ENCODE measurements around the gene PROP1.
"Not testable (repeated sequence)": the region's sequence is repeated elsewhere in the genome, so short reads cannot be mapped to it uniquely, and the experiment has no call there.

Gene PROP1

GRCh38 chr5:177982072-177982727 is 13.8 kb downstream of the PROP1 start:
- no peak for DNase-seq (ENCODE audit: low spot score)

- no peak for DNase-seq (ENCODE audit: low spot score)
These were observed 14.6 kb downstream of the PROP1 start for GRCh38 chr5:177981296-177982071.

- no peak for DNase-seq (ENCODE audit: low spot score)
These were observed 15.3 kb downstream of the PROP1 start for GRCh38 chr5:177980743-177981151.

GRCh38 chr5:177977600-177977999 is 18.4 kb downstream of the PROP1 start:
- DNase-seq (ENCODE audit: low spot score) = not testable (repeated sequence)

DNA sequence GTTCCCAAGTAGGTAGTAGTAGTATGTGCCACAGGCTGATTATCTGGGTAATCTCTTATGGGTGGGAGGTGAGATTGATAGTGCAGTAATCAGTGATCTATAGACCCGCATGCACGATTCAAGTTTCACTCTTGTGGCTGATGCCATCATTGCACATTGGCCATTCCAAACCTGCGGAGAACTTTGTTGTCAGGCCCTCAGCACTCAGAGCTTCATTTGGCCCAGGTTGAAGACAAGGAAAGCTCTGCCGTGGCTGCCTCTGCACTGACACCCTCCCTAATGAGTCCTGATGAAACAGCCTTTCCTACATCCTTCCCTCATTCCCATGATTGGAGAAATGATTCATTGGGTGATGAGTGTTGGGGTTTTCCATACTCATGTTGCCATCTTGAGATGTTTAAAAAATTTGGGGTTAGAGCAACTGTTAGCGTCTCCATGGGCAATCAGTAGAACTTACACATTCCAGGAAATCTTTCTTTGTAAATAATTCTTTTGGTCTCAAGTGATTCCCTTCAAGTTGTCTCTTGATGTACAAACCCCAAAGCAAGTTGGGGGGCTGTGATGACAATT is 22.9 kb downstream of the PROP1 start:
- DNase-seq (ENCODE audit: low spot score) = no peak

- DNase-seq (ENCODE audit: low spot score) = no peak
These were observed 23.4 kb downstream of the PROP1 start for GRCh38 chr5:177972613-177973012.

DNA sequence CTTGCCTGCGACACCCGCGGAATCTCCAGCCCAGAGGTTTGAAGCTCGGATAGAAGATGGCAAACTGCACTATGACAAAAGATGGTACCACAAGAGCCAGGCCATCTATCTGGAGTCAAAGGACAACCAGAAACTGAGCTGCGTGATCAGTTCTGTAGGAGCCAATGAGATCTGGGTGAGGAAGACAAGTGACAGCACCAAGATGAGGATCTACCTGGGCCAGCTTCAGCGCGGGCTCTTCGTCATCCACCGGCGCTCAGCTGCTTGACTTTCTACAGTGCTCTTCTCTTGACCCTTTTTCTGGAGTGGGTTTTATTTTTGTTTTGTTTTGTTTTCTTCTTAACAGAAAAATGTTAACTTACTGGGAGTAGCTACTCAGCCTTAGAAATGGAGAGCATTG is 24.0 kb downstream of the PROP1 start:
- DNase-seq (ENCODE audit: low spot score) = not testable (repeated sequence)

DNA sequence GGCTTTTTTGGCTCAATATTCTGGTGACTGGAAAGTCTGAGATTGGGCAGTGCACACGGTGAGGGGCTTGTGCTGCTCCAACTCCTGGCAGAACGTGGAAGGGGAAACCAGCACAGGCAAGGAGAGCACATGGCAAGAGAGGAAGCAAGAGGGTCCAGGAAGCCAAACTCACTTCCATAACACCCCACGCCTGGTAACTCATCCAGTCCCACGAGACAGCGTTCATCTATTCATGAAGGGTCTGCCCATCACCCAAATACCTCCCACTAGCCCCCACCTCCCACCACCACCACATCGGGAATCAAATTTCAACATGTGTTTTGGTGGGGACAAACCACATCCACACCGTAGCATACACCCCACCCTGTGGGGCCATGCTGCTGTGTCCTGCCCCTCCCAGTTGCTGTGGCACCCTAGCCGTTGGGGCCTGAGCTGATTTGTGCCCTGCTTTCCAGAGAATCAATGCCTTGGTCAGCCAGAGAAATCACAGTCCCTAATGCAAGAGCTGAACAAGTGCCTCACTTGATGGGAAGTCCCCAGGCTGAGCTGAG is 27.3 kb downstream of the PROP1 start:
- no peak for DNase-seq (ENCODE audit: low spot score)

DNA sequence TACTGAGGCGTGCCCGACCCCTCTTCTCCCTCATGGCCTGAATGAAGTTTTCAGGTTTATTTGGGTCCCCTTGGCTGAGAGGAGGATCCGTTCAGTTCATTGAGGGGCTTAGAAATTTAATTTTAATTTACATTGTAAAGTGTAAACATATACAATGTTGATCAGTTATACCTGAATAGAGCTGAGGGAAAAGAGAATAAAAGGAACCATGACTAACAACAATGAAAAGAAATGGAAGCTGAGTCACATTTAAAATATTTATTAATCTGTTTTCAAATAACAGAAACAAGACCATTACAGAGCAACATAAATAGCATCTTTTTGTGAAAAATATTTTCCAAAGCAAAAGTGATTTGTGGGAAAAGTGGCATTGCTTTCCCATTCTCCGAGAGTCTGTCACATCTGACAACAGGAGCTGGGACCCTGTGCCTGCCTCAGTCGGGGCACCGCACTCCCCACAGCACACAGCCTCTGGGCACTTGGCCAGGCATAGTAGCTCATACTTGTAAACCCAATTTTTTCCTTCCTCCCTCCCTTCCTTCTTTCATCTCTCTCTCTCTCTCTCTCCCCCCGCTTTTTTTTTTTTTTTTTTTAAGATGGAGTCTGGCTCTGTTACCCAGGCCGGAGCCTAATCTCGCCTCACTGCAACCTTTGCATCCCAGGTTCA is 28.7 kb downstream of the PROP1 start:
- no peak for DNase-seq (ENCODE audit: low spot score)

- DNase-seq (ENCODE audit: low spot score) = no peak
These were observed 29.2 kb downstream of the PROP1 start for GRCh38 chr5:177966839-177967166.

DNA sequence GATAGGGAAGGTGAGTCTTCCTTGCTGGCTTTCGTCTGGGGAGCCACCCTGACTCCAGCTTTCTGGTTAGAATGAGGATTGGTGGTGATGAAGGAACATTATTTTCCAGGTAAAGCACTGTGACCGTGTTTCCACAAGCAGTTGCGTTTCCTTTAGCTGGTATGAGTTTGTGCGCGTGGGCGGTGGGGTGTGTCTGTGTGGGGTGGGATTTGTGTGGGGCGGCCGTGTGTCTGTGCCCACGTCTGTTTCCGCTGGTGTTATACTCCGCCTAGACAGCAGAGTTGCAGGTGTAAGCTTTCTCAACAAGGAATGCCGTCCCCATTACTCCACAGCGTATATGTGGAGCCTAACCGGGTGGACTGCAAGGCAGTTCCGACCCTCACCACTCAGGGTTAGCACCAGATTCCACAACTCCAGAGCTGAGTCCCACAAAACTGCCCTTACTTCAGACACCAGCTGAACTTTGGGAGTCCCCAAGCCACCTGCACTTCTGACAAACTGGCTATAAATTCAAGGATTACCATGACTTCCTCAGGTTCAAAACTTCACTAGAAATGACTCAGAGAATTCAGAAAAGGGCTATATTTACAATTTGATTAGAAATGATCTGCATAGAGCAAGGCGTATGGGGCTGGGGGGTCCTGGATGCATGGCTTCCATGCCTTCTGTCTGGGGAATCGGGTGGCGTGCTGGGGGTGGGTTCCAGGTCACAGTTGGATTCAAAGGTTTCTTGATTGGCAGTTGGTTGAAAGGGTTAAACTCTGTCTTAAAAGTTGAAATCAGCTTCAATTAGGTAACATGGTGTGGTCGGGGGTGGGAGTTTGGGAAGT is 29.8 kb downstream of the PROP1 start:
- no peak for DNase-seq (ENCODE audit: low spot score)

GRCh38 chr5:177964471-177964870 is 31.6 kb downstream of the PROP1 start:
- no peak for DNase-seq (ENCODE audit: low spot score)

GRCh38 chr5:177963966-177964365 is 32.1 kb downstream of the PROP1 start:
- no peak for DNase-seq (ENCODE audit: low spot score)

GRCh38 chr5:177959315-177959714 is 36.7 kb downstream of the PROP1 start:
- no peak for DNase-seq (ENCODE audit: low spot score)

DNA sequence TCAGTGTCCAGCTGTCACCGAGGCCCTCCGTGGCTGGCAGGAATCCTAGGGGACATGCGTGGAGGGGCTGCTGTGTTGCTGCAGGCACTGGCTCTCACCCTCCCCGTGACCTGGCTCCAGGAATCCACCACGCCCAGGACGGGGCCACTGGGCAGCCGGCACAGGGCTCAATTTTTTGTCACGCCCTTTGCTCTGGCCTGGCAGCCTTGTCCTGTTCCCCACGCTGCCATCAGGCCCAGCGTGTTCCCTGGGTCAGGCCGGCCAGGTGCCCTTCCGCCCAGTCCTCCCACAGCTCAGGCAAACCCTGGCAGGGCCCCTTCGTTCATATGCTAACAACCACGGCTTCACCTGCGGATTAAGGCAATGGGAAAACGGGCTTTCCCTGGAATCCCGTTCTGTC is 37.3 kb downstream of the PROP1 start:
- DNase-seq (ENCODE audit: low spot score) = no peak

GRCh38 chr5:177957241-177957640 is 38.8 kb downstream of the PROP1 start:
- DNase-seq (ENCODE audit: low spot score) = no peak

- not testable (repeated sequence) for DNase-seq (ENCODE audit: low spot score)
These were observed 42.9 kb downstream of the PROP1 start for GRCh38 chr5:177953101-177953500.

- DNase-seq (ENCODE audit: low spot score) = not testable (repeated sequence)
These were observed 46.4 kb downstream of the PROP1 start for GRCh38 chr5:177949656-177950055.

GRCh38 chr5:177949065-177949464 is 47.0 kb downstream of the PROP1 start:
- not testable (repeated sequence) for DNase-seq (ENCODE audit: low spot score)

GRCh38 chr5:177947912-177948311 is 48.1 kb downstream of the PROP1 start:
- not testable (repeated sequence) for DNase-seq (ENCODE audit: low spot score)

GRCh38 chr5:177945601-177946283 is 50.3 kb downstream of the PROP1 start:
- not testable (repeated sequence) for DNase-seq (ENCODE audit: low spot score)
